ENCODE data around the gene PTPRS.

PTPRS gene

GRCh38 chr19:5355693-5356092, 15.1 kb upstream of the PTPRS start:
- DNase-seq (ENCODE audit: low spot score) (no peak), FAIRE-seq (no peak)

- DNase-seq (ENCODE audit: low spot score) (no peak), FAIRE-seq (no peak)
These were observed 14.5 kb upstream of the PTPRS start for GRCh38 chr19:5355076-5355475.

- DNase-seq (ENCODE audit: low spot score) (no peak), FAIRE-seq (no peak)
These were observed 13.8 kb upstream of the PTPRS start for GRCh38 chr19:5354403-5354802.

- DNase-seq (ENCODE audit: low spot score) (no peak), FAIRE-seq (no peak)
These were observed 11.7 kb upstream of the PTPRS start for GRCh38 chr19:5352229-5352763.

GRCh38 chr19:5351731-5352228, 11.2 kb upstream of the PTPRS start:
- DNase-seq (ENCODE audit: low spot score): no peak
- FAIRE-seq: no peak

GRCh38 chr19:5349041-5349440, 8.4 kb upstream of the PTPRS start:
- DNase-seq (ENCODE audit: low spot score) (no peak), FAIRE-seq (no peak)

GRCh38 chr19:5345895-5346386, 5.3 kb upstream of the PTPRS start:
- peak; percentile 59 for DNase-seq (ENCODE audit: low spot score)
- no peak for FAIRE-seq

GRCh38 chr19:5343848-5344247, 3.2 kb upstream of the PTPRS start:
- no peak for FAIRE-seq
- peak; percentile 14 for DNase-seq (ENCODE audit: low spot score)

- DNase-seq (ENCODE audit: low spot score): no peak
- FAIRE-seq: no peak
These were observed 2.1 kb upstream of the PTPRS start for GRCh38 chr19:5342573-5343201.

- FAIRE-seq (no peak), DNase-seq (ENCODE audit: low spot score) (no peak)
These were observed 1.4 kb upstream of the PTPRS start for GRCh38 chr19:5341981-5342380.

- no peak for DNase-seq (ENCODE audit: low spot score)
- FAIRE-seq: no peak
These were observed 822 bp upstream of the PTPRS start for GRCh38 chr19:5341448-5341820.

GRCh38 chr19:5339950-5340636, 519 bp downstream of the PTPRS start:
- no peak for FAIRE-seq
- peak; percentile 52 for DNase-seq (ENCODE audit: low spot score)

- no peak for FAIRE-seq
- peak; percentile 44 for DNase-seq (ENCODE audit: low spot score)
These were observed 1.2 kb downstream of the PTPRS start for GRCh38 chr19:5339198-5339949.

- no peak for FAIRE-seq
These were observed 1.9 kb downstream of the PTPRS start for GRCh38 chr19:5338656-5339197.

GRCh38 chr19:5337708-5338655, 2.6 kb downstream of the PTPRS start:
- FAIRE-seq (no peak), DNase-seq (ENCODE audit: low spot score) (no peak)

More at GRCh38 chr19:5338656-5339197, 1.9 kb downstream of the PTPRS start:
- DNase-seq (ENCODE audit: low spot score): no peak

- DNase-seq (ENCODE audit: low spot score): no peak
- FAIRE-seq: no peak
These were observed 3.5 kb downstream of the PTPRS start for GRCh38 chr19:5337126-5337525.

- FAIRE-seq (no peak), DNase-seq (ENCODE audit: low spot score) (no peak)
These were observed 4.2 kb downstream of the PTPRS start for GRCh38 chr19:5336195-5336965.

- no peak for FAIRE-seq
- DNase-seq (ENCODE audit: low spot score): no peak
These were observed 5.0 kb downstream of the PTPRS start for GRCh38 chr19:5335593-5335992.

GRCh38 chr19:5334824-5335500, 5.7 kb downstream of the PTPRS start:
- no peak for DNase-seq (ENCODE audit: low spot score)
- FAIRE-seq: no peak
